Mammary epithelial cell (primary cell): ENCODE data around the gene ADAM12.

Source experiments
- EZH2 ChIP-seq: IDR thresholded peaks from 2 replicates; pipeline ENCODE4 v1.6.1; 2012; ENCODE audit warnings: low read length, inconsistent platforms, borderline replicate concordance
- TF ChIP-seq, protein P1 (sequence below), 2 donors: IDR thresholded peaks in 1 of 2; conservative IDR thresholded peaks in 1 of 2; 2 replicates each; pipeline ENCODE4 v1.5.1; 2011 to 2012; ENCODE audit warnings: inconsistent platforms in 2 of 2, low read length in 2 of 2, mild to moderate bottlenecking in 2 of 2, control low read depth in 1 of 2, low read depth in 1 of 2; ENCODE audit not compliant: insufficient read depth in 1 of 2; ENCODE audit errors: extremely low read depth in 1 of 2

DNA sequence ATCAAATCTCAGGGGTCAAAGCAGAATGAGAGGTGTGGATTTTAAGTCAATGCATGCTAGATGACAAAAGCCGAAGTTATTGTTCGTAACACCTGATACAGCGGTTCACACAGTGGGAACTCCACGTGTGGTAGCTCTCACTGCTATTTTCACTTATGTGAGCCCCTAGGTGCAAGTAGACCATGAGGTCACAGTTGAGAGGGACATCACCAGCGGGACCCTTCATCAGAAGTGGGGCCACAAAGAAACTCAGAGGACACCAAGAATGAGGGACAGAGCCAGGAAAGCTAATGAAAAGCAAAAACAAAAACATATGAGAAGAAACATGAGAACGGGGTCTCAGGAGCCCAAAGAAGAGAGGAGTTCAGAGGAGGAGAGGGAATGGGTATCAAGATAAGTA is 63.5 kb downstream of the ADAM12 start:
- TF ChIP-seq, protein P1, sequence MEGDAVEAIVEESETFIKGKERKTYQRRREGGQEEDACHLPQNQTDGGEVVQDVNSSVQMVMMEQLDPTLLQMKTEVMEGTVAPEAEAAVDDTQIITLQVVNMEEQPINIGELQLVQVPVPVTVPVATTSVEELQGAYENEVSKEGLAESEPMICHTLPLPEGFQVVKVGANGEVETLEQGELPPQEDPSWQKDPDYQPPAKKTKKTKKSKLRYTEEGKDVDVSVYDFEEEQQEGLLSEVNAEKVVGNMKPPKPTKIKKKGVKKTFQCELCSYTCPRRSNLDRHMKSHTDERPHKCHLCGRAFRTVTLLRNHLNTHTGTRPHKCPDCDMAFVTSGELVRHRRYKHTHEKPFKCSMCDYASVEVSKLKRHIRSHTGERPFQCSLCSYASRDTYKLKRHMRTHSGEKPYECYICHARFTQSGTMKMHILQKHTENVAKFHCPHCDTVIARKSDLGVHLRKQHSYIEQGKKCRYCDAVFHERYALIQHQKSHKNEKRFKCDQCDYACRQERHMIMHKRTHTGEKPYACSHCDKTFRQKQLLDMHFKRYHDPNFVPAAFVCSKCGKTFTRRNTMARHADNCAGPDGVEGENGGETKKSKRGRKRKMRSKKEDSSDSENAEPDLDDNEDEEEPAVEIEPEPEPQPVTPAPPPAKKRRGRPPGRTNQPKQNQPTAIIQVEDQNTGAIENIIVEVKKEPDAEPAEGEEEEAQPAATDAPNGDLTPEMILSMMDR (conservative IDR thresholded peaks at IDR 0.05 in 1 of 2, IDR thresholded peaks at IDR 0.05 in 1 of 2; ENCODE audit: extremely low read depth in 1 of 2, insufficient read depth in 1 of 2, low read depth in 1 of 2, low read length in 2 of 2), result no peak
- TF ChIP-seq EZH2, result no peak
